Lung microvascular endothelial cell (primary cell): ENCODE measurements around the gene FBH1. TPM values are rescaled to one million over a fixed set of nuclear protein-coding genes. Genes with fewer than 3 reads are reported as not detected.
A peak's percentile ranks its signal among the peaks of the same experiment; 100 is the strongest.

Experiments
- DNase-seq, 2 donors: peaks; one replicate each; pipeline versions ENCODE4 v3.0.0 to v3.0.0-alpha.2; 2010; ENCODE audit warnings: low read depth in 2 of 2
- total RNA-seq: library from RNA; depleted of rRNA; stranded (reverse); fragments of >200 nt; gene quantifications from 2 replicates; pipeline ENCODE4 v1.2.1, GENCODE V29; 2014

Gene FBH1
- total RNA-seq, 1 donor from 2014 or later, result 92.5 TPM

GRCh38 chr10:5977471-5978229 is 87.6 kb downstream of the FBH1 start, which contains the start of gene IL15RA:
Gene IL15RA (minus strand): TSS chr10:5977543. CDS start chr10:5977492, 51 bp downstream.
- DNase-seq, result peak; percentile 89 to 92

DNA sequence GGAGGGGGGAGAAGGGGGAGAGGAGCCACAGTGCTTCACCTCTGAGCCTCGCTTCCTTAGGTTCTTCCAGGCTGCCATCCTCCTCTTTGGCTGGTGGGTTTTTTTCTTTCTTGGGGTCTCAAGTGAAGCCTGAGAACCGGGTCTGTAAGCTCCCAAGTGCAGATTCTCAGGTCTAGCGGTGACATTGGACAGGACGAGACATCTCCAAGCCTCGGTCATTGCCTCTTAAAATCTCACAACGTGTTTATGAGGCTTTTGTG is 88.1 kb downstream of the FBH1 start:
- peak in 1 of 2 donors; percentile 11 for DNase-seq

- DNase-seq, result no peak
Observed at GRCh38 chr10:5981529-5981928, 91.5 kb downstream of the FBH1 start.

GRCh38 chr10:5983774-5984173 is 93.7 kb downstream of the FBH1 start:
- no peak for DNase-seq

DNA sequence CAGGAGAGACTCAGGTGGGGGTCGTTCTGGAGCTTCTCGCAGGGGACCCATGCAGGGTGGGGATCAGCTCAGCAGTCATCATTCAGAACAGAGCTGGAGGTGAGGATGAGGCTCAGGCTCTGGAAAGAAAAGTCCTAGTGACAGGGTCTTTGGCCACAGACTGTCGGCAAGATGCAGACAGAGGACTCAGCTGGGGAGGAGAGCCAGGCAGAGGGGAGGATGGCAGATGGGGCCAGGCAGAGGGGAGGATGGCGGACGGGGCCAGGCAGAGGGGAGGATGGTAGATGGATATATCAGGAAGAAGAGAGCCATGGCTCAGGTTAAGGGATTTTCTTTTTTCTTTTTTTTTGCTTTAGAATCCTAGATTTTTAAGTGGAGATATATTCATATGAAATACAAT is 95.0 kb downstream of the FBH1 start:
- no peak for DNase-seq

Other genes starting within 250 kb of the FBH1 start
- 12.9 and 18.5 TPM in 2 replicates for gene ASB13, start 223.6 kb upstream of the FBH1 start, total RNA-seq
- 34.9 and 53.6 TPM in 2 replicates for gene TASOR2, start 205.4 kb upstream of the FBH1 start, total RNA-seq
- gene GDI2, start 76.8 kb upstream of the FBH1 start, total RNA-seq, result 356 and 386 TPM in 2 replicates
- 3.5 and 6.5 TPM in 2 replicates for gene ANKRD16, start 350 bp upstream of the FBH1 start, total RNA-seq
- 8.5 and 12.3 TPM in 2 replicates for gene IL15RA, start 87.3 kb downstream of the FBH1 start, total RNA-seq
- gene IL2RA, start 172.1 kb downstream of the FBH1 start, total RNA-seq, result not detected in 2 replicates
- 27.5 and 33.9 TPM in 2 replicates for gene RBM17, start 198.8 kb downstream of the FBH1 start, total RNA-seq